WTC11 (cell line): ENCODE measurements around the gene ARHGAP15. TPM values are rescaled to one million over a fixed set of nuclear protein-coding genes. Genes with fewer than 3 reads are reported as not detected.

Experiments used
- ATAC-seq: fragments of 200-7000 bp; cut with Tn5 transposase; 2 replicates; pipeline ENCODE4 v1.10.0; 2021; ENCODE audit warnings: mild to moderate bottlenecking, moderate library complexity
- CTCF ChIA-PET: fragments of 300-600 bp; sonication (Branson Sonifier 250); formaldehyde crosslinking; loops from one replicate; lab custom pipeline; 2021; ENCODE audit warnings: antibody characterized with exemption; lab: Charles Lee
- POLR2A ChIA-PET: fragments of 350-600 bp; sonication (Branson Sonifier 250); formaldehyde crosslinking; loops from one replicate; lab custom pipeline; 2021; ENCODE audit warnings: antibody characterized with exemption; lab: Charles Lee
- DNase-seq: peaks from one replicate; pipeline ENCODE4 v3.0.0; 2021; ENCODE audit warnings: low spot score
- H3K27ac Mint-ChIP-seq: 2 replicates; pipeline ENCODE4 v1.8.0; 2021; ENCODE audit warnings: mixed read lengths
- H3K27me3 Mint-ChIP-seq: 2 replicates; pipeline ENCODE4 v1.8.0; 2021; ENCODE audit warnings: low read depth, mild to moderate bottlenecking, moderate library complexity, mixed read lengths
- H3K36me3 Mint-ChIP-seq: 2 replicates; pipeline ENCODE4 v1.8.0; 2021; ENCODE audit warnings: mixed read lengths
- H3K4me1 Mint-ChIP-seq: 2 replicates; pipeline ENCODE4 v1.8.0; 2022; ENCODE audit warnings: mixed read lengths
- H3K4me3 Mint-ChIP-seq: 2 replicates; pipeline ENCODE4 v1.8.0; 2021; ENCODE audit warnings: mild to moderate bottlenecking, moderate library complexity, mixed read lengths
- H3K9me3 Mint-ChIP-seq: 2 replicates; pipeline ENCODE4 v1.8.0; 2021; ENCODE audit warnings: mixed read lengths
- E2F5 ChIP-seq: sonication (generic); formaldehyde crosslinking; IDR thresholded peaks from 2 replicates; pipeline ENCODE4 v1.8.1; 2022; ENCODE audit warnings: mild to moderate bottlenecking, moderate library complexity, missing genetic modification reagents
- ETV6 ChIP-seq: sonication (generic); formaldehyde crosslinking; IDR thresholded peaks from 2 replicates; pipeline ENCODE4 v1.8.1; 2022; ENCODE audit warnings: mild to moderate bottlenecking, missing genetic modification reagents
- FOXP4 ChIP-seq: sonication (generic); formaldehyde crosslinking; IDR thresholded peaks from 2 replicates; pipeline ENCODE4 v1.8.0; 2022; ENCODE audit warnings: mild to moderate bottlenecking, missing genetic modification reagents
- GTF2I ChIP-seq: fragments of 250-450 bp; sonication (Bioruptor Pico); conservative IDR thresholded peaks from 2 replicates; pipeline ENCODE4 v1.4.0; 2021; ENCODE audit warnings: mild to moderate bottlenecking
- MXD4 ChIP-seq: fragments of 250-450 bp; sonication (Bioruptor Pico); IDR thresholded peaks from 2 replicates; pipeline ENCODE4 v1.8.0; 2021; ENCODE audit warnings: mild to moderate bottlenecking, moderate library complexity, borderline replicate concordance
- NFATC4 ChIP-seq: fragments of 250-450 bp; sonication (Bioruptor Pico); IDR thresholded peaks from 2 replicates; pipeline ENCODE4 v1.9.0; 2021; ENCODE audit warnings: mild to moderate bottlenecking
- NFE2L1 ChIP-seq: sonication (generic); formaldehyde crosslinking; IDR thresholded peaks from 2 replicates; pipeline ENCODE4 v1.8.1; 2023; ENCODE audit warnings: missing genetic modification reagents
- NFYB ChIP-seq: sonication (generic); formaldehyde crosslinking; conservative IDR thresholded peaks from 2 replicates; pipeline ENCODE4 v1.8.0; 2022; ENCODE audit warnings: low read depth, missing genetic modification reagents
- NR1H2 ChIP-seq: sonication (generic); formaldehyde crosslinking; IDR thresholded peaks from 2 replicates; pipeline ENCODE4 v1.9.0; 2021; ENCODE audit warnings: mild to moderate bottlenecking, moderate library complexity, missing genetic modification reagents
- NR2C2 ChIP-seq: sonication (generic); formaldehyde crosslinking; IDR thresholded peaks from 2 replicates; pipeline ENCODE4 v1.8.0; 2022; ENCODE audit warnings: mild to moderate bottlenecking, missing genetic modification reagents
- OVOL2 ChIP-seq: fragments of 250-450 bp; sonication (Bioruptor Pico); IDR thresholded peaks from 2 replicates; pipeline ENCODE4 v1.9.0; 2021; ENCODE audit warnings: mild to moderate bottlenecking, borderline replicate concordance
- SP1 ChIP-seq: sonication (generic); formaldehyde crosslinking; conservative IDR thresholded peaks from 2 replicates; pipeline ENCODE4 v1.8.1; 2022; ENCODE audit warnings: missing genetic modification reagents
- STAT6 ChIP-seq: sonication (generic); formaldehyde crosslinking; conservative IDR thresholded peaks from 2 replicates; pipeline ENCODE4 v1.8.1; 2023; ENCODE audit warnings: mild to moderate bottlenecking, low read depth, missing genetic modification reagents, moderate library complexity
- TEAD1 ChIP-seq: sonication (generic); formaldehyde crosslinking; IDR thresholded peaks from 2 replicates; pipeline ENCODE4 v1.8.0; 2022; ENCODE audit warnings: mild to moderate bottlenecking, missing genetic modification reagents
- TEAD4 ChIP-seq: sonication (generic); formaldehyde crosslinking; IDR thresholded peaks from 2 replicates; pipeline ENCODE4 v1.8.0; 2022; ENCODE audit warnings: mild to moderate bottlenecking, missing genetic modification reagents
- ZMAT4 ChIP-seq: fragments of 250-450 bp; sonication (Bioruptor Pico); IDR thresholded peaks from 2 replicates; pipeline ENCODE4 v1.9.0; 2021; ENCODE audit warnings: mild to moderate bottlenecking
- ZNF121 ChIP-seq: sonication (generic); formaldehyde crosslinking; IDR thresholded peaks from 2 replicates; pipeline ENCODE4 v1.8.0; 2023; ENCODE audit warnings: missing genetic modification reagents
- ZNF396 ChIP-seq: fragments of 250-450 bp; sonication (Bioruptor Pico); IDR thresholded peaks from 2 replicates; pipeline ENCODE4 v1.8.0; 2021; ENCODE audit warnings: mild to moderate bottlenecking, moderate library complexity, borderline replicate concordance
- ZNF671 ChIP-seq: fragments of 250-450 bp; sonication (Bioruptor Pico); IDR thresholded peaks from 2 replicates; pipeline ENCODE4 v1.8.0; 2021; ENCODE audit warnings: mild to moderate bottlenecking
- total RNA-seq: library from RNA; stranded (reverse); gene quantifications from 3 replicates; pipeline ENCODE4 v1.2.3, GENCODE V29; 2021
- TF ChIP-seq, protein P1 (sequence below): sonication (generic); formaldehyde crosslinking; IDR thresholded peaks from 2 replicates; pipeline ENCODE4 v1.8.1; 2023; ENCODE audit warnings: mild to moderate bottlenecking, missing genetic modification reagents, moderate library complexity

The ARHGAP15 gene
- total RNA-seq, 1 experiment from 2014 or later: 0.28 TPM

GRCh38 chr2:143279672-143280071 lies 150.5 kb downstream of the ARHGAP15 start:
- no peaks in the 10 kb centered on the region for H3K4me1 Mint-ChIP-seq
- no peak for ATAC-seq
- no peak for DNase-seq
- ChIA-PET CTCF (interaction anchor here (1.0 to 1.3 kb wide), 2 partner anchors 118 to 169 kb away, joined by 4 read pairs; no protein-coding TSS in a partner anchor), POLR2A (no interaction called here)
- TF ChIP-seq NFYB (CRISPR knock-in tag) (no peak), TEAD1 (CRISPR knock-in tag) (no peak), NR2C2 (CRISPR knock-in tag) (no peak), OVOL2 (no peak), STAT6 (no peak), GTF2I (no peak), E2F5 (no peak), NFE2L1 (no peak), MXD4 (CRISPR knock-in tag) (no peak), NFATC4 (CRISPR knock-in tag) (no peak), TEAD4 (CRISPR knock-in tag) (no peak), SP1 (CRISPR knock-in tag) (no peak), ZMAT4 (CRISPR knock-in tag) (no peak), ZNF396 (CRISPR knock-in tag) (no peak)
- TF ChIP-seq, protein P1, sequence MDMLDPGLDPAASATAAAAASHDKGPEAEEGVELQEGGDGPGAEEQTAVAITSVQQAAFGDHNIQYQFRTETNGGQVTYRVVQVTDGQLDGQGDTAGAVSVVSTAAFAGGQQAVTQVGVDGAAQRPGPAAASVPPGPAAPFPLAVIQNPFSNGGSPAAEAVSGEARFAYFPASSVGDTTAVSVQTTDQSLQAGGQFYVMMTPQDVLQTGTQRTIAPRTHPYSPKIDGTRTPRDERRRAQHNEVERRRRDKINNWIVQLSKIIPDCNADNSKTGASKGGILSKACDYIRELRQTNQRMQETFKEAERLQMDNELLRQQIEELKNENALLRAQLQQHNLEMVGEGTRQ: no peak
- H3K27ac Mint-ChIP-seq: no peak overlapping the region
- no peaks in the 10 kb centered on the region for H3K27me3 Mint-ChIP-seq
- H3K4me3 Mint-ChIP-seq: no peak overlapping the region
- H3K36me3 Mint-ChIP-seq: no peaks in the 10 kb centered on the region
- no peaks in the 10 kb centered on the region for H3K9me3 Mint-ChIP-seq

GRCh38 chr2:143280097-143280757 lies 151.0 kb downstream of the ARHGAP15 start:
- Mint-ChIP-seq H3K36me3 (no peaks in the 10 kb centered on the region), H3K27ac (no peak overlapping the region), H3K4me3 (no peak overlapping the region), H3K27me3 (no peaks in the 10 kb centered on the region), H3K9me3 (no peaks in the 10 kb centered on the region), H3K4me1 (no peaks in the 10 kb centered on the region)
- ATAC-seq (no peak), DNase-seq (no peak)
- TF ChIP-seq NFYB (CRISPR knock-in tag) (no peak), ZNF121 (CRISPR knock-in tag) (no peak), ZNF671 (CRISPR knock-in tag) (no peak), NR1H2 (CRISPR knock-in tag) (no peak), FOXP4 (CRISPR knock-in tag) (no peak), STAT6 (no peak), E2F5 (no peak), ETV6 (CRISPR knock-in tag) (no peak)
- CTCF ChIA-PET: interaction anchor here (1.0 kb wide), 1 partner anchor 169 kb away, joined by 4 read pairs; no protein-coding TSS in a partner anchor
- POLR2A ChIA-PET: no interaction called here
